Activated CD4-positive, CD25-positive, alpha-beta regulatory T cell treated with anti-CD3 and anti-CD28 coated beads, Interleukin-2, amount 50 U/mL, for 24 hours (primary cell): ENCODE data around the gene PPP1R10.

ENCODE experiments used
- ATAC-seq, 2 donors: fragments of 150-1000 bp; cut with Tn5 transposase; one replicate each; pipeline ENCODE4 v1.10.0; 2021; ENCODE audit warnings: mild to moderate bottlenecking in 1 of 2, moderate library complexity in 1 of 2

The PPP1R10 gene

DNA sequence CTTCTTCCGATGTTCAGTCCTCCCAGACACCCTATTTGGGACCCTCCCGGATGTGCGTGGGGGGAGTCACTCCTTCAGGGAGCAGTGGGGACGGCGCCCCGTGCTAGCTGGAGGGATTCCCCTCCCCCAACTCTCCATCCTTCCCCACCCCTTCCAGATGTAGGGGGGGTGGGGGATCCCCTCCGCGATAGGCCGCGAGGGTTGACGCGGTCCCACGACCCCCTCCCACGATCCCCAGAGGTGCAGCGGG, 61.3 kb downstream of the PPP1R10 start:
- no peak for ATAC-seq

DNA sequence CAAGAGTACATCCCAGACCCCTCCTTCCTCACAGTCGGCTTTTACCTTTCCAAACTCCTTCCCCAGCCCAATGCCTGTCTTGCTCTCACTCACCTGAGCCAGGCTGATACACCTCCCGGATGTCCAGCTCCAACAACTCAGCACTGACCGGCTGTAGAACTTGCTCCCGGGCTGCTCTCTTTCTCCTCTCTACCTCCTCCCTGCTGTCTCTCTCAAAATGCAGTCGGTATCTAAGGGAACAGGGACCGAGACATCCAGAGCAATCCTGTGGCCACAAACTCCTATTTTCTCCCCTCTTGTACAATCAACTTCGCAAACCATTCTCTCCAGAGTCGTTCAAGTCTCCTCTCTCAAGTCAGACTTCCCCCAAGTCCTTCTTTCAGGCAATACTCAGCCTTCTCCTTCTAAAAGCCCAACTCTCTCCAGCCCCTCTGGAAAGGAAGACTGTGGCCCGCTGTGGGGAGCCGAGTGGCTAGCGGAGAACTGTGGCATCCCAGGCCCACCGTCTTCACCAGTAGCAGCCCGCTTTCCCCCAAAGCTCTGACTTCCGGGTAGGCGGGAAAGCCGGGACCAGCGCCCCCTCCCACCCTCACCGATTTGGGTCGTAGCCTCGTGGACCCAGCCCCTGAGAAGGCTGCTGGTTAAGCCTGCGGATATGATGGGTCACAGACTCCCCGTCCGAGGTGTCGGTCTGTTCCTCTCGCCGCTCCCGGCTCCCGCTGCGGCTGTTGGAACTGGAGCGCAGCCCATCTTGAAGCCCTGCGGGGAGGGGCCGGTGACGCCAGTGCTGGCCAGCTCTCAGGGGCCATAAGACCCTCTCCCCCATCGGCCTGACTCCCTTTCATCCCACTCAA, 61.9 kb downstream of the PPP1R10 start:
- ATAC-seq, result no peak

DNA sequence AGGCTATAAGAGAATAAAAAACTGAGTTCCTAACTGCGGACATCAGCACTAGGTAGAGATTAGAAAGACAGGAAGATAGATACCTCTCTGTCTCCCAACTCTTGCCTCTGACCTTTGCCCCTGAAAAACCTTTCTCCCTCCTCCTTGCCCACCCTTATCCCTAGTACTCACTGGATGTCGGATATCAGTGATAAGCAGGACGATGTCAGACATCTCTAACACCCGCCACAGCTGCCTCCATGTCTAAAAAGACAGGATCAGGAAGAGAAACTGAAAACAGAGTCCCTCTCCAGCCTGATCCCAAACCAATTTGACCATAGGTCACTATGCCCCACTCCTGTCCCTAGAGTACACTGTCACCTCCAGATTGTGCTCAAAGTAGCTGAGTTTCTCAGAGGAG, 62.6 kb downstream of the PPP1R10 start:
- ATAC-seq, result no peak
